GM19193 (cell line): ENCODE measurements around the gene CASK.

ENCODE experiments used
- POLR2A ChIP-seq: IDR thresholded peaks from 4 replicates; pipeline ENCODE4 v1.6.1; 2011; ENCODE audit not compliant: insufficient read depth, insufficient read length; ENCODE audit errors: extremely low read depth

CASK gene

GRCh38 chrX:41589634-41590270 lies 333.6 kb downstream of the CASK start:
- TF ChIP-seq POLR2A = no peak

- no peak for TF ChIP-seq POLR2A
These were observed 335.1 kb downstream of the CASK start for GRCh38 chrX:41588271-41588670.

GRCh38 chrX:41580423-41581064 lies 342.8 kb downstream of the CASK start:
- no peak for TF ChIP-seq POLR2A

GRCh38 chrX:41563876-41564275 lies 359.5 kb downstream of the CASK start:
- no peak for TF ChIP-seq POLR2A

GRCh38 chrX:41561045-41561444 lies 362.3 kb downstream of the CASK start:
- TF ChIP-seq POLR2A = no peak

GRCh38 chrX:41559235-41560052 lies 363.9 kb downstream of the CASK start:
- no peak for TF ChIP-seq POLR2A

- TF ChIP-seq POLR2A = no peak
These were observed 364.8 kb downstream of the CASK start for GRCh38 chrX:41558531-41558930.

GRCh38 chrX:41556958-41557357 lies 366.4 kb downstream of the CASK start:
- TF ChIP-seq POLR2A = no peak

GRCh38 chrX:41553688-41554087 lies 369.7 kb downstream of the CASK start:
- no peak for TF ChIP-seq POLR2A

- no peak for TF ChIP-seq POLR2A
These were observed 374.9 kb downstream of the CASK start for GRCh38 chrX:41548411-41548810.

GRCh38 chrX:41543668-41544067 lies 379.7 kb downstream of the CASK start:
- TF ChIP-seq POLR2A = no peak

- TF ChIP-seq POLR2A = no peak
These were observed 380.3 kb downstream of the CASK start for GRCh38 chrX:41543025-41543424.

GRCh38 chrX:41542536-41542935 lies 380.8 kb downstream of the CASK start:
- TF ChIP-seq POLR2A = no peak

- no peak for TF ChIP-seq POLR2A
These were observed 381.2 kb downstream of the CASK start for GRCh38 chrX:41542135-41542534.

- TF ChIP-seq POLR2A = no peak
These were observed 382.0 kb downstream of the CASK start for GRCh38 chrX:41541386-41541785.

GRCh38 chrX:41538707-41539106 lies 384.6 kb downstream of the CASK start:
- no peak for TF ChIP-seq POLR2A
